ENCODE results near the gene C19orf38. TPM values are rescaled to one million over a fixed set of nuclear protein-coding genes. Genes with fewer than 3 reads are reported as not detected.

The C19orf38 gene
- total RNA-seq, 2 experiments from 2014 or later, result 1.4 to 1.7 TPM

GRCh38 chr19:10899151-10899653 is 51.0 kb downstream of the C19orf38 start:
- no peaks in the 10 kb centered on the region for H3K36me3 Mint-ChIP-seq
- no peaks in the 10 kb centered on the region for H3K27me3 Mint-ChIP-seq
- ChIA-PET POLR2A (no interaction called here), CTCF (no interaction called here)
- no peak overlapping the region for H3K27ac Mint-ChIP-seq
- DNase-seq, result no peak
- peaks cover 11% of the 10 kb centered on the region for H3K4me1 Mint-ChIP-seq (ENCODE audit: low read depth)
- no peak overlapping the region for H3K4me3 Mint-ChIP-seq
- peaks cover 4% of the 10 kb centered on the region for H3K9me3 Mint-ChIP-seq
- intact Hi-C loops (cut with micrococcal nuclease), result no loop called here

GRCh38 chr19:10907925-10908324 is 59.7 kb downstream of the C19orf38 start:
- ChIA-PET POLR2A (no interaction called here), CTCF (no interaction called here)
- Mint-ChIP-seq H3K9me3 (peaks cover 3% of the 10 kb centered on the region), H3K36me3 (peaks cover 11% of the 10 kb centered on the region), H3K4me1 (ENCODE audit: low read depth) (no peaks in the 10 kb centered on the region), H3K27ac (no peak overlapping the region), H3K4me3 (no peak overlapping the region), H3K27me3 (no peaks in the 10 kb centered on the region)
- no peak for DNase-seq
- intact Hi-C loops (cut with micrococcal nuclease), result no loop called here

DNA sequence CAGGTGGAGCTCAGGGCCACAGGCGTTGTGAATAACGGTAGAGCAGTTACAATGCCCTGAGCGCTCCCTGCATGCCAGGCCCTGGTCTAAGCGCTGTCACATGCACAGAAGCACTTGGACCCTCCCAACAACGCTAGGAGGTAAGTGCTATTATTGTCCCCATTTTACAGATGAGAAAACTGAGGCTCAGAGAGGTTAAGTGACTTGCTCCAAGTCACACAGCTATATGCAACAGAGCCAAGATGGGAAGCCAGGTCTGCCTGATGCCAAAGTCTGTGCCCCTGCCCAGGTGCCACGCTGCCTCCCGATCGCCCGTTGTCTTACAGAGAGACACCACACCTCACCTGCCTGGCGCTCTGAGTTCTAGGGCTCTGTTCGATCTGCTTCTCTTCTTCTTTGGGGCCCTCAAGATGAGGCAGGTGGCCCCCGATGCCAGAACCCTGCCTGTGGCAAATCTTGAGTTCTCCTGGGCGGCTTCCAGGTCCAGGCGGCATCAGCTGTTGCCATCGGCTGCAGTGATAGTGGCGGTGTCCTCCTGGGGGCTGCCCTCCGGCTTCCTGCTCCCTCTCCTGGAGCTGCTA is 60.3 kb downstream of the C19orf38 start:
- no peak overlapping the region for H3K27ac Mint-ChIP-seq
- H3K36me3 Mint-ChIP-seq, result peaks cover 11% of the 10 kb centered on the region
- intact Hi-C loops (cut with micrococcal nuclease), result no loop called here
- no peaks in the 10 kb centered on the region for H3K27me3 Mint-ChIP-seq
- CTCF ChIA-PET, result no interaction called here
- H3K4me3 Mint-ChIP-seq, result no peak overlapping the region
- no peaks in the 10 kb centered on the region for H3K9me3 Mint-ChIP-seq
- no peak for DNase-seq
- POLR2A ChIA-PET, result no interaction called here
- H3K4me1 Mint-ChIP-seq (ENCODE audit: low read depth), result no peaks in the 10 kb centered on the region

DNA sequence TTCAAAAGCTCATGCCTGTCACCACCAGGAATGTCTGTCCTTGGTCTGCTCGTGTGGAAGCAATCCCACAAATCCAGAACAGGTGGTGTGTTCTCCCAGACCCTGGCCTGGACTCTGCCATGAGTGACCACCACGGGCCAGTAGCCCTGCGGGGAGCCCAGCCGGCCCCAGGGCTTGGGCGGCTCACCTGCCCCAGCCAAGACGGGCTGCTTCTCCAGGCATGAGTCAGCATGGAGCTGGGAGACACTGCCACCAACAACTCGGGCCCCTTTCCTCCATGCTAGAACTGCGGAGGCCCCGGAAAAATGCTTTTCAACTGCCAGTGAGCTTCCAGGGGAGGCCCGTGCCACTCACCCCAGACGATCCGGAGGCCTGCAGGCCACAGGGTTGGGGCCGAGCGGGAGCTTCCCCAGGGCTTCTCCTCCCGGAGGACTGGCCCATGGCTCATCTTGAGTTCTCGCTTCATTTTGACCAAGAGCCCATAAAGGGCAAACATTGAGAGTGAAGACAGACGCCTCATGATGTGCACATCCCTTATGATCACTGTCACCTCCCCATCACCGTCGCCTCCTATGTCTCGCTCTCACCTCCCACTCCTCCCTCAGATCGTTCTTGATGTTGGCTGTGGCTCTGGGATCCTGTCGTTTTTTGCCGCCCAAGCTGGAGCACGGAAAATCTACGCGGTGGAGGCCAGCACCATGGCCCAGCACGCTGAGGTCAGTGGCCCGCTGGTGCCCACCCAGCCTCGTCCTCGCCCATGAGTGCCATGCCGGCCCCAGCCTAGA is 63.6 kb downstream of the C19orf38 start:
- H3K4me1 Mint-ChIP-seq (ENCODE audit: low read depth), result no peaks in the 10 kb centered on the region
- H3K27me3 Mint-ChIP-seq, result no peaks in the 10 kb centered on the region
- intact Hi-C loops (cut with micrococcal nuclease), result no loop called here
- no peak overlapping the region for H3K4me3 Mint-ChIP-seq
- POLR2A ChIA-PET, result interaction anchor here (0.5 kb wide), 1 partner anchor 19 kb away, joined by 3 read pairs; no protein-coding TSS in a partner anchor
- H3K9me3 Mint-ChIP-seq, result no peaks in the 10 kb centered on the region
- DNase-seq, result no peak
- no peak overlapping the region for H3K27ac Mint-ChIP-seq
- H3K36me3 Mint-ChIP-seq, result peaks cover 11% of the 10 kb centered on the region
- CTCF ChIA-PET, result interaction anchor here (1.5 to 2.0 kb wide), 2 partner anchors 25 to 48 kb away, joined by 3 to 5 read pairs; no protein-coding TSS in a partner anchor

- intact Hi-C loops (cut with micrococcal nuclease), result no loop called here
- H3K27ac Mint-ChIP-seq, result no peak overlapping the region
- CTCF ChIA-PET, result interaction anchor here (0.6 kb wide), 1 partner anchor 427 kb away, joined by 5 read pairs; no protein-coding TSS in a partner anchor
Measured at GRCh38 chr19:10912619-10913018, 64.4 kb downstream of the C19orf38 start.

GRCh38 chr19:10913716-10914340 is 65.6 kb downstream of the C19orf38 start:
- Mint-ChIP-seq H3K9me3 (no peaks in the 10 kb centered on the region), H3K4me3 (no peak overlapping the region), H3K36me3 (peaks cover 14% of the 10 kb centered on the region), H3K27ac (no peak overlapping the region), H3K27me3 (no peaks in the 10 kb centered on the region), H3K4me1 (ENCODE audit: low read depth) (no peaks in the 10 kb centered on the region)
- ChIA-PET CTCF (interaction anchor here (0.7 kb wide), 1 partner anchor 122 kb away, joined by 3 read pairs; no protein-coding TSS in a partner anchor), POLR2A (no interaction called here)
- DNase-seq, result no peak
- intact Hi-C loops (cut with micrococcal nuclease), result no loop called here

More at GRCh38 chr19:10912619-10913018, 64.4 kb downstream of the C19orf38 start:
- H3K4me3 Mint-ChIP-seq, result no peak overlapping the region
- H3K4me1 Mint-ChIP-seq (ENCODE audit: low read depth), result no peaks in the 10 kb centered on the region
- no peaks in the 10 kb centered on the region for H3K9me3 Mint-ChIP-seq
- POLR2A ChIA-PET, result interaction anchor here (0.5 kb wide), 1 partner anchor 18 kb away, joined by 3 read pairs; no protein-coding TSS in a partner anchor
- no peak for DNase-seq
- H3K36me3 Mint-ChIP-seq, result peaks cover 11% of the 10 kb centered on the region
- no peaks in the 10 kb centered on the region for H3K27me3 Mint-ChIP-seq

DNA sequence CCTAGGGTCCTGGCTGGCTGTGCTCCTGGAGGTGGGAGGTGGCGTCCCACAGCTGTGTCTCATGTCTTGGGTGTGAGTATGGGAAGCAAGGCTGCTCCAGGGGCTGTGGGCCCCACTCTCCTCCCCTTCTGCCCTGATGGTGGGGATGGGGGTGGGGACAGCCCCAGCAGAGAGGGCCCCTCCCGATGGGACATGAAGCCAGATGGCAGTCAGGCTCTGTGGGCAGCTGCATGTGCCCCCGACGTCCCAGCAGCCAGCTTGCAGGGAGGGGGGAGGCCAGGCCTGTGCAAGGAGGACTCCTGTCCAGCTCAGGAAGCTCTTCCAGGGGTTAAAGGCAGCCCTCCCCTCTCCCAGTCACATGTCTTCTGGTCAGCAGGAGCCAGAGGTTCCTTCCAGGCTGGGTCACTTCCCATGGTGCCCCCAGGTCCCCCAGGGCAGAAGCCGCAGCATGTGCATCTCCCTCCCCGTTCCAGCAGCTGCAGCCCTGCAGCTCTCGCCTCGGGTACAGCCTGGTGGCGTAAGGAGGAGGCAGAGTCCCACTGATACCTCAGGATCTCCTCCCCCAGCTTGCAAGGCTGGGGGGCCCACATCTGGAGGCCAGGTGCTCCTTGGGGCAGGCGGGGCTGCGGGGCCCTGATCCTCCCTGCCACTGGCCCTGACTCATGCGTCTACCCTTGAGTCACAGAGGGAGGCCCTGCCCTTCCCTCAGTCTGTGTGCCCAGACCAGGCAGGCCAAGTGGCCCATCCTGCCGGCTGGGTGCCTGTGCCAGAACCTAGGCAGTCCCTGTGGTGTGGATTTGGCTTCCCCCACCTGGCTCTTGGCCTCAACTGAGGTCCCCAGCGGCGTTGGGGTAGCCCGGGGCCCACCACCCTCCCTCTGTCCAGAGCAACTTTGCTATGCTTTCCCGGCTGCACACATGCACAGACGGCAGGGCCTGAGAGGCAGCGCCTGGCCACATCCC is 67.2 kb downstream of the C19orf38 start:
- Mint-ChIP-seq H3K4me3 (no peak overlapping the region), H3K4me1 (ENCODE audit: low read depth) (no peaks in the 10 kb centered on the region), H3K27ac (no peak overlapping the region), H3K27me3 (no peaks in the 10 kb centered on the region), H3K36me3 (peaks cover 14% of the 10 kb centered on the region), H3K9me3 (no peaks in the 10 kb centered on the region)
- POLR2A ChIA-PET, result no interaction called here
- no peak for DNase-seq
- intact Hi-C loops (cut with micrococcal nuclease), result no loop called here
- CTCF ChIA-PET, result no interaction called here

GRCh38 chr19:10916602-10917001 is 68.4 kb downstream of the C19orf38 start:
- intact Hi-C loops (cut with micrococcal nuclease), result no loop called here
- no peak for DNase-seq
- Mint-ChIP-seq H3K27me3 (no peaks in the 10 kb centered on the region), H3K9me3 (no peaks in the 10 kb centered on the region), H3K4me3 (no peak overlapping the region), H3K27ac (no peak overlapping the region), H3K36me3 (peaks cover 16% of the 10 kb centered on the region), H3K4me1 (ENCODE audit: low read depth) (no peaks in the 10 kb centered on the region)
- ChIA-PET CTCF (no interaction called here), POLR2A (no interaction called here)

- no peaks in the 10 kb centered on the region for H3K27me3 Mint-ChIP-seq
- ChIA-PET CTCF (interaction anchor here (1.4 to 1.9 kb wide), 2 partner anchors 16 to 24 kb away, joined by 3 to 7 read pairs; no protein-coding TSS in a partner anchor), POLR2A (no interaction called here)
- H3K4me1 Mint-ChIP-seq (ENCODE audit: low read depth), result no peaks in the 10 kb centered on the region
- peaks cover 11% of the 10 kb centered on the region for H3K36me3 Mint-ChIP-seq
- H3K27ac Mint-ChIP-seq, result no peak overlapping the region
- intact Hi-C loops (cut with micrococcal nuclease), result no loop called here
- no peak for DNase-seq
- H3K4me3 Mint-ChIP-seq, result no peak overlapping the region
- no peaks in the 10 kb centered on the region for H3K9me3 Mint-ChIP-seq
Measured at GRCh38 chr19:10918359-10918758, 70.1 kb downstream of the C19orf38 start.
